Measurements from ENCODE around the gene PMAIP1.

PMAIP1 gene

GRCh38 chr18:59907172-59907571, 7.4 kb downstream of the PMAIP1 start:
- H3K4me1 Mint-ChIP-seq, result peaks cover 14% of the 10 kb centered on the region
- TF ChIP-seq CTCF (IDR thresholded peaks at IDR 0.05; ENCODE audit: unreplicated experiment in 3 of 3), result no peak
- peaks cover 3% of the 10 kb centered on the region for H3K36me3 Mint-ChIP-seq (ENCODE audit: low read depth)
- no peaks in the 10 kb centered on the region for H3K9me3 Mint-ChIP-seq
- H3K27me3 Mint-ChIP-seq (ENCODE audit: low read depth), result peaks cover 46% of the 10 kb centered on the region
- H3K27ac Mint-ChIP-seq, result no peak overlapping the region
- no peak overlapping the region for H3K4me3 Mint-ChIP-seq

- H3K4me3 Mint-ChIP-seq, result no peak overlapping the region
- H3K4me1 Mint-ChIP-seq, result peaks cover 11% of the 10 kb centered on the region
- H3K27ac Mint-ChIP-seq, result no peak overlapping the region
- H3K9me3 Mint-ChIP-seq, result no peaks in the 10 kb centered on the region
- no peak for TF ChIP-seq CTCF (IDR thresholded peaks at IDR 0.05; ENCODE audit: unreplicated experiment in 3 of 3)
- H3K36me3 Mint-ChIP-seq (ENCODE audit: low read depth), result peaks cover 3% of the 10 kb centered on the region
- H3K27me3 Mint-ChIP-seq (ENCODE audit: low read depth), result peaks cover 42% of the 10 kb centered on the region
Measured at GRCh38 chr18:59907660-59908059, 7.9 kb downstream of the PMAIP1 start.

- H3K9me3 Mint-ChIP-seq, result no peaks in the 10 kb centered on the region
- peaks cover 34% of the 10 kb centered on the region for H3K27me3 Mint-ChIP-seq (ENCODE audit: low read depth)
- no peak overlapping the region for H3K4me3 Mint-ChIP-seq
- peaks cover 9% of the 10 kb centered on the region for H3K4me1 Mint-ChIP-seq
- no peak overlapping the region for H3K27ac Mint-ChIP-seq
- H3K36me3 Mint-ChIP-seq (ENCODE audit: low read depth), result no peaks in the 10 kb centered on the region
- TF ChIP-seq CTCF (IDR thresholded peaks at IDR 0.05; ENCODE audit: unreplicated experiment in 3 of 3), result no peak
Measured at GRCh38 chr18:59908799-59909198, 9.0 kb downstream of the PMAIP1 start.

GRCh38 chr18:59909289-59910036, 9.7 kb downstream of the PMAIP1 start:
- no peaks in the 10 kb centered on the region for H3K36me3 Mint-ChIP-seq (ENCODE audit: low read depth)
- H3K4me1 Mint-ChIP-seq, result peaks cover 9% of the 10 kb centered on the region
- peaks cover 34% of the 10 kb centered on the region for H3K27me3 Mint-ChIP-seq (ENCODE audit: low read depth)
- H3K27ac Mint-ChIP-seq, result no peak overlapping the region
- no peak for TF ChIP-seq CTCF (IDR thresholded peaks at IDR 0.05; ENCODE audit: unreplicated experiment in 3 of 3)
- H3K9me3 Mint-ChIP-seq, result no peaks in the 10 kb centered on the region
- no peak overlapping the region for H3K4me3 Mint-ChIP-seq

- no peaks in the 10 kb centered on the region for H3K36me3 Mint-ChIP-seq (ENCODE audit: low read depth)
- no peak overlapping the region for H3K4me3 Mint-ChIP-seq
- TF ChIP-seq CTCF (IDR thresholded peaks at IDR 0.05; ENCODE audit: unreplicated experiment in 3 of 3), result no peak
- no peak overlapping the region for H3K27ac Mint-ChIP-seq
- no peaks in the 10 kb centered on the region for H3K9me3 Mint-ChIP-seq
- H3K27me3 Mint-ChIP-seq (ENCODE audit: low read depth), result peaks cover 30% of the 10 kb centered on the region
- peaks cover 5% of the 10 kb centered on the region for H3K4me1 Mint-ChIP-seq
Measured at GRCh38 chr18:59910967-59911366, 11.2 kb downstream of the PMAIP1 start.

GRCh38 chr18:59911600-59911999, 11.8 kb downstream of the PMAIP1 start:
- H3K4me3 Mint-ChIP-seq, result no peak overlapping the region
- H3K27ac Mint-ChIP-seq, result no peak overlapping the region
- H3K36me3 Mint-ChIP-seq (ENCODE audit: low read depth), result no peaks in the 10 kb centered on the region
- H3K27me3 Mint-ChIP-seq (ENCODE audit: low read depth), result peaks cover 24% of the 10 kb centered on the region
- no peaks in the 10 kb centered on the region for H3K9me3 Mint-ChIP-seq
- peaks cover 5% of the 10 kb centered on the region for H3K4me1 Mint-ChIP-seq
- no peak for TF ChIP-seq CTCF (IDR thresholded peaks at IDR 0.05; ENCODE audit: unreplicated experiment in 3 of 3)
